ENCODE results near the gene IFITM5. TPM values are rescaled to one million over a fixed set of nuclear protein-coding genes. Genes with fewer than 3 reads are reported as not detected.
A peak's percentile ranks its signal among the peaks of the same experiment; 100 is the strongest.
"Not testable (repeated sequence)": the region's sequence is repeated elsewhere in the genome, so short reads cannot be mapped to it uniquely, and the experiment has no call there.

The IFITM5 gene
- total and polyA plus RNA-seq, 7 donors, result not detected

DNA sequence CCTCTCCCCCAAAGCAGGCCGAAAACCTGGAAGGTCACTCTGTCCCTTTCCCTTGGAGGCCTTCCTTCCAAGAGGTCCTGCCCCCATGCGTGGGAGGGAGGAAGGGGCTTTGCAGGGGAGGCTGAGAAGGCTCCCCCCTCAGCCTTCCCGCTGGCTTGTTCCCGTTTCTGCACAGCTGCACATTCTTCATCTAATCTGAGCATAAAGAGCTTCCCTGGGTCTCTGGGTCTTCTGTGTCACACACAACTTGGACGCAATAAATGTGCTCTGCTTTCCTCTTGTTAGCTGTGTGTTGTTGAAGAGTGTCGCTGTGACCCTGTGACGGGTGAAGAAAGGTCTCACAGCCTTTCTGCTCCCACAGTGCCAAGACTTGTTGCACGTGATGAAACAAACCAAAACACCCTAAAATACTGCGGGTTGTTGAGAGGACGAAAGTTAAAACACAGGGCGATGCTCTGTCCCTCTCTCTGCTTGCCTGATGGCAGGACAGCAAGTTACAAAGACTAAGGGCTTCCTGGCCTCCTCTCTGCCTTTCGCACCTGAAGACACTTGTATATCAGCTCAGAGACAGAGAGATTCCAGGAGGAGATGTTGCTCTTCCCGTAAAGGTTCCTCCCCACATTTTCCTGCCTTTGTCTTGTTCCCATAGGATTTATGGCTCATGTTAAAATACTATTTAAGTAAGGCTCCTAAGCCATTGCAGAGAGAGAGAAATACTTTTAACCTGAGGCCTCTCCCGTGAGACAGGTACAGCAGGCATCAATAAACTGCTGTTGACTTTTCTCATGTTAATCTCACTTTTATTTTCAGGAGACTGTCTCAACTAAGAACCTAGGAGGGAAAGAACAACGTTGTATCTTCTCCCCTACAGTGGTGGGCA lies 36.7 kb upstream of the IFITM5 start:
- intact Hi-C loops (cut with DNase I), result no loop called here
- peak overlapping the region; percentile 59 to 74 (median 61) for H3K27ac ChIP-seq
- H3K9me3 ChIP-seq, result no peaks in the 10 kb centered on the region
- H3K36me3 ChIP-seq, result no peaks in the 10 kb centered on the region
- 44 to 48% methylated on average over 15 of the region's 15 CpGs for WGBS, 2 donors
- TF ChIP-seq EP300 (IDR thresholded peaks at IDR 0.05) (no peak), POLR2A (IDR thresholded peaks at IDR 0.05) (no peak), POLR2AphosphoS5 (IDR thresholded peaks at IDR 0.05) (no peak)
- TF ChIP-seq, protein P1, sequence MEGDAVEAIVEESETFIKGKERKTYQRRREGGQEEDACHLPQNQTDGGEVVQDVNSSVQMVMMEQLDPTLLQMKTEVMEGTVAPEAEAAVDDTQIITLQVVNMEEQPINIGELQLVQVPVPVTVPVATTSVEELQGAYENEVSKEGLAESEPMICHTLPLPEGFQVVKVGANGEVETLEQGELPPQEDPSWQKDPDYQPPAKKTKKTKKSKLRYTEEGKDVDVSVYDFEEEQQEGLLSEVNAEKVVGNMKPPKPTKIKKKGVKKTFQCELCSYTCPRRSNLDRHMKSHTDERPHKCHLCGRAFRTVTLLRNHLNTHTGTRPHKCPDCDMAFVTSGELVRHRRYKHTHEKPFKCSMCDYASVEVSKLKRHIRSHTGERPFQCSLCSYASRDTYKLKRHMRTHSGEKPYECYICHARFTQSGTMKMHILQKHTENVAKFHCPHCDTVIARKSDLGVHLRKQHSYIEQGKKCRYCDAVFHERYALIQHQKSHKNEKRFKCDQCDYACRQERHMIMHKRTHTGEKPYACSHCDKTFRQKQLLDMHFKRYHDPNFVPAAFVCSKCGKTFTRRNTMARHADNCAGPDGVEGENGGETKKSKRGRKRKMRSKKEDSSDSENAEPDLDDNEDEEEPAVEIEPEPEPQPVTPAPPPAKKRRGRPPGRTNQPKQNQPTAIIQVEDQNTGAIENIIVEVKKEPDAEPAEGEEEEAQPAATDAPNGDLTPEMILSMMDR (IDR thresholded peaks at IDR 0.05), result no peak
- H3K4me1 ChIP-seq, result peaks cover 0 to 15% (median 7%) of the 10 kb centered on the region in 4 donors
- no peaks in the 10 kb centered on the region for H3K27me3 ChIP-seq
- no peak overlapping the region for H3K4me3 ChIP-seq
- peak; percentile 64 for DNase-seq

DNA sequence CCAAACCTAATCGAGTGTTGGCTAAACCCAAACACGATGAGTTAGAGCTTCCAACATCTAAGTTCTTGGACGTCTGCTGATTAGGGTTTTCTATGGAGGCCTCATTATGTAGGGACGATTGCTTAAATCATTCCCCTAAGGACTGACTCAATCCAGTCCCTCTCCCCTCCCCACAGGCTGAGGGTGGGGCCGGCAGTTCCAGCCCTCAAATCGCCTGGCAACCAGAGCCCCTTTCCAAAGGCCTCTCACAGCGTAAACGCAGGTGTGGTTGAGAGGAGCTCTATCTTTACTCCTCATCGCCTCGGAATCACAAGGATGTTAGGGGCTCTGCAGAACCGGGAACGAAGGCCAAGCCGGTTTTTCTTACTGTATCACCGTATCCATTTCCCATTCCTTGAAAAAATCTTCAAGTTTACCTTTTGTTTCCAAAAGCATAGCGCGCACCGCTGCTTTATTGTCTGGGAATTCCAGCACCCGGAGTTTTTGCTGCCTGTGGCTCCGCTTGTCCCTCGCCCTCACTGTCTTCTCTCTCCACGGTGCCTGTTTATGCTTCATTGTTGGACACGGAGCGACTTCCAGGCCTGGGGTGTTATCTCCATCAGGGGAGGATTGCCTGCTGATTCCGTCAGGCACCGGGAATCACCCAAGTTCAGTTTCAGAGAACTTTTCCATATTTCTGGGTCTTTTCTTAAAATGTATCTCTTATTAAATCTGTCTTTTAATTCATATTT lies 35.1 kb upstream of the IFITM5 start:
- H3K4me1 ChIP-seq, result peaks cover 0 to 15% (median 7%) of the 10 kb centered on the region in 4 donors
- intact Hi-C loops (cut with DNase I), result no loop called here
- H3K9me3 ChIP-seq, result no peaks in the 10 kb centered on the region
- peak; percentile 75 for DNase-seq
- H3K36me3 ChIP-seq, result no peaks in the 10 kb centered on the region
- H3K27me3 ChIP-seq, result no peaks in the 10 kb centered on the region
- 69 to 75% methylated on average over 25 of the region's 25 CpGs for WGBS, 2 donors
- H3K27ac ChIP-seq, result peak overlapping the region in 2 of 4 donors; percentile 5 to 8
- no peak overlapping the region for H3K4me3 ChIP-seq
- TF ChIP-seq POLR2A (IDR thresholded peaks at IDR 0.05) (no peak), EP300 (IDR thresholded peaks at IDR 0.05) (no peak), POLR2AphosphoS5 (IDR thresholded peaks at IDR 0.05) (no peak)
- TF ChIP-seq, protein P1 (IDR thresholded peaks at IDR 0.05), result no peak

DNA sequence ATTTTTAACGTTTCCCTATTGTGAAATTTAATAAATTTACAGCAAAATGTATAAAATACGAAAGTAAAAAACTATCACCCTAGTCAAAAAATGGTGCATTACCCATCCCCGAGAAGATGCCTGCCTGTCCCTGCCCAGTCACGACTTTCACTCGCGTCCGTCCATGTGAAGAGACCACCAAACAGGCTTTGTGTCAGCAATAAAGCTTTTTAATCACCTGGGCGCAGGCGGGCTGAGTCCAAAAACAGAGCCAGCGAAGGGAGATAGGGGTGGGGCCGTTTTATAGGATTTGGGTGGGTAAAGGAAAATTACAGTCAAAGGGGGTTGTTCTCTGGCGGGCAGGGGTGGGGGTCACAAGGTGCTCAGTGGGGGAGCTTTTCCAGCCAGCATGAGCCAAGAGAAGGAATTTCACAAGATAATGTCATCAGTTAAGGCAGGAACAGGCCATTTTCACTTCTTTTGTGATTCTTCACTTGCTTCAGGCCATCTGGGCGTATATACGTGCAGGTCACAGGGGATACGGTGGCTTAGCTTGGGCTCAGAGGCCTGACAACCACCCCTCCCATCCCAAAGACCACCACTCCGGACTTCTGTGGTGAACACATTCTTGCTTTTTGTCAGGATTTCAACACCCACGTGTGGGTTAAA lies 34.4 kb upstream of the IFITM5 start:
- H3K4me3 ChIP-seq; H3K27me3 ChIP-seq; H3K36me3 ChIP-seq; H3K9me3 ChIP-seq; H3K27ac ChIP-seq; intact Hi-C loops (cut with DNase I): not testable (repeated sequence)
- 87 to 88% methylated on average over 17 of the region's 17 CpGs for WGBS, 2 donors
- DNase-seq, result peak; percentile 48
- peaks cover 0 to 15% (median 7%) of the 10 kb centered on the region in 4 donors for H3K4me1 ChIP-seq

DNA sequence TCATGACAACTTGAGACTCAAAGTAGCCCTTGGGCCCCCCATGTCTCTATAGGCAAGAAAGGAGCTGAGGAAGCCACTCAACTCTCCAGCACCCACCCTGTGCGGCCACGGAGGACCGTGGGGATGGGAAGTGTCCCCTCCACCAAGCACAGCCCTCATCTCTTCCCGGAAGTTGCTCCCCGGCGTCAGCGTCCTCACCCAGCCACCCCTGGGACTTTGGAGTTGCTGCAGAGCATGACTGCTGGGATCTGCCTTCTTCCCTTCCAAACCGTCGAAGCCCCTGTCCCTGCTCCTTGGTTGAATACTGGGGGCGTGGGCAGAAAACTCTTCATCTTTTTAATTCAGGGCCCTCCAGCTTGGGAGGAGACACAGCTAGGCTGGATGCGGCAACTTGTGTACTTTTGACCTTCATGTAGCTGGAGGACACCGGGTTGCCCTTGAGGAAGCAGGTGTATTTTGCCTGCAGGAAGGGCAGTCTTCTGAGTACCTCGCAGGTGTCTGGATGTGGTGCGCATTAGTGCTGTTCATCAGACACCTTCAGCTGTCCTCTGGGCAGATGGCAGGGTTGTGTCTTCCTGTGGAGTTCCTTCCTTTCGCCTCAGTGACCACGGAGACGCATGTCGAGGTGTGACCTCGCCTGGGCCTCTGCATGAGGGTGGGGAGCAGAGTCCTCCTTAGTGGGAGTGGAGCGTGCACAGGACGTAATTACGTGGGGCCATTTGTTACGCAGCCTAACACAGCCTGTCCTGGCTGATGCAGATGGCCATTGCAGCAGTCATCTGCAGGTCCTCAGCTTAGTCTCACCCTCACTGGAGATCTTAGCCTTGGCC lies 33.5 kb upstream of the IFITM5 start:
- no peaks in the 10 kb centered on the region for H3K36me3 ChIP-seq
- peaks cover 0 to 19% (median 9%) of the 10 kb centered on the region in 4 donors for H3K4me1 ChIP-seq
- no peaks in the 10 kb centered on the region for H3K27me3 ChIP-seq
- intact Hi-C loops (cut with DNase I), result no loop called here
- peak; percentile 62 for DNase-seq
- whole genome bisulfite sequencing, 2 donors, result 89 to 91% methylated on average over 23 of the region's 23 CpGs
- no peaks in the 10 kb centered on the region for H3K9me3 ChIP-seq
- H3K4me3 ChIP-seq, result no peak overlapping the region
- no peak for TF ChIP-seq POLR2AphosphoS5 (IDR thresholded peaks at IDR 0.05)
- TF ChIP-seq EP300 (IDR thresholded peaks at IDR 0.05), result no peak
- TF ChIP-seq, protein P1 (IDR thresholded peaks at IDR 0.05), result no peak
- TF ChIP-seq POLR2A (IDR thresholded peaks at IDR 0.05), result no peak
- H3K27ac ChIP-seq, result no peak overlapping the region

Measured in sigmoid colon (tissue), 7 donors.